H9 (cell line): ENCODE data around the gene GAREM2. TPM values are rescaled to one million over a fixed set of nuclear protein-coding genes. Genes with fewer than 3 reads are reported as not detected.

Experiments used
- DNase-seq: peaks from one replicate; pipeline ENCODE4 v3.0.0-alpha.2; 2017
- H2AFZ ChIP-seq: one replicate; pipeline ENCODE4 v1.6.1; 2013; ENCODE audit warnings: mild to moderate bottlenecking, low read length, control low read depth, moderate library complexity
- H2AK5ac ChIP-seq: 2 replicates; pipeline ENCODE4 v1.6.1; 2013; ENCODE audit warnings: low read length, control low read depth, mixed read lengths; ENCODE audit not compliant: insufficient read length
- H2BK120ac ChIP-seq: one replicate; pipeline ENCODE4 v1.6.1; 2013; ENCODE audit warnings: low read depth, mild to moderate bottlenecking, low read length, control low read depth, inconsistent platforms; ENCODE audit not compliant: poor library complexity, severe bottlenecking
- H2BK12ac ChIP-seq: 2 replicates; pipeline ENCODE4 v1.6.1; 2013; ENCODE audit warnings: low read length, control low read depth, mixed read lengths, low read depth; ENCODE audit not compliant: insufficient read length
- H2BK15ac ChIP-seq: 2 replicates; pipeline ENCODE4 v1.6.1; 2013; ENCODE audit warnings: low read depth, low read length, control low read depth
- H2BK20ac ChIP-seq: one replicate; pipeline ENCODE4 v1.6.1; 2013; ENCODE audit warnings: low read depth, mild to moderate bottlenecking, low read length, control low read depth, inconsistent platforms; ENCODE audit not compliant: poor library complexity, severe bottlenecking
- H2BK5ac ChIP-seq: 2 replicates; pipeline ENCODE4 v1.6.1; 2013; ENCODE audit warnings: low read length, control low read depth, mixed read lengths; ENCODE audit not compliant: insufficient read length
- H3K14ac ChIP-seq: 2 replicates; pipeline ENCODE4 v1.6.1; 2013; ENCODE audit warnings: low read length, control low read depth; ENCODE audit not compliant: insufficient read depth
- H3K18ac ChIP-seq: 2 replicates; pipeline ENCODE4 v1.6.1; 2013; ENCODE audit warnings: low read depth, mild to moderate bottlenecking, mixed read lengths, low read length, control low read depth; ENCODE audit not compliant: insufficient read length
- H3K23ac ChIP-seq: 2 replicates; pipeline ENCODE4 v1.6.1; 2013; ENCODE audit warnings: low read length, control low read depth, mixed read lengths, low read depth; ENCODE audit not compliant: insufficient read length
- H3K23me2 ChIP-seq: 2 replicates; pipeline ENCODE4 v1.6.1; 2013; ENCODE audit warnings: low read depth, mild to moderate bottlenecking, mixed read lengths, low read length, control low read depth; ENCODE audit not compliant: insufficient read length, poor library complexity, severe bottlenecking
- H3K27ac ChIP-seq: 2 replicates; pipeline ENCODE4 v1.5.1; 2013; ENCODE audit warnings: low read length, control low read depth, mixed read lengths, low read depth; ENCODE audit not compliant: insufficient read length
- H3K27me3 ChIP-seq: 2 replicates; pipeline ENCODE4 v1.6.1; 2013; ENCODE audit warnings: low read length, control low read depth, inconsistent platforms; ENCODE audit not compliant: insufficient read depth
- H3K4ac ChIP-seq: 2 replicates; pipeline ENCODE4 v1.6.1; 2013; ENCODE audit warnings: low read depth, mild to moderate bottlenecking, control low read depth, inconsistent platforms, low read length, moderate library complexity
- H3K4me1 ChIP-seq: 2 replicates; pipeline ENCODE4 v1.6.1; 2013; ENCODE audit warnings: low read length, control low read depth, inconsistent platforms; ENCODE audit not compliant: insufficient read depth
- H3K4me2 ChIP-seq: 2 replicates; pipeline ENCODE4 v1.6.1; 2013; ENCODE audit warnings: low read length, control low read depth, mixed read lengths; ENCODE audit not compliant: insufficient read length, insufficient read depth
- H3K56ac ChIP-seq: 2 replicates; pipeline ENCODE4 v1.6.1; 2013; ENCODE audit warnings: low read depth, mild to moderate bottlenecking, mixed read lengths, low read length, control low read depth; ENCODE audit not compliant: insufficient read length
- H3K79me1 ChIP-seq: 2 replicates; pipeline ENCODE4 v1.6.1; 2013; ENCODE audit warnings: low read depth, mild to moderate bottlenecking, moderate library complexity, low read length, control low read depth, inconsistent platforms; ENCODE audit not compliant: insufficient read depth, poor library complexity, severe bottlenecking
- H3K79me2 ChIP-seq: 2 replicates; pipeline ENCODE4 v1.6.1; 2013; ENCODE audit warnings: low read length, control low read depth, inconsistent platforms; ENCODE audit not compliant: insufficient read depth
- H3K9ac ChIP-seq: 2 replicates; pipeline ENCODE4 v1.6.1; 2013; ENCODE audit warnings: low read length, control low read depth, mixed read lengths; ENCODE audit not compliant: insufficient read length; ENCODE audit errors: extremely low read depth
- H3K9me3 ChIP-seq: one replicate; pipeline ENCODE4 v1.6.1; 2013; ENCODE audit warnings: low read depth, low read length, inconsistent platforms; ENCODE audit not compliant: control insufficient read depth
- H3T11ph ChIP-seq: one replicate; pipeline ENCODE4 v1.6.1; 2013; ENCODE audit warnings: mild to moderate bottlenecking, low read length, control low read depth, inconsistent platforms
- H4K20me1 ChIP-seq: one replicate; pipeline ENCODE4 v1.6.1; 2013; ENCODE audit not compliant: control insufficient read depth, insufficient read length, insufficient read depth
- H4K5ac ChIP-seq: 2 replicates; pipeline ENCODE4 v1.6.1; 2013; ENCODE audit warnings: low read depth, mild to moderate bottlenecking, mixed read lengths, low read length, control low read depth; ENCODE audit not compliant: insufficient read length
- H4K8ac ChIP-seq: replicated peaks from 2 replicates; pipeline ENCODE4 v1.6.1; 2013; ENCODE audit warnings: low read length, control low read depth, mixed read lengths, low read depth; ENCODE audit not compliant: insufficient read length
- H4K91ac ChIP-seq: 2 replicates; pipeline ENCODE4 v1.6.1; 2013; ENCODE audit warnings: low read depth, mild to moderate bottlenecking, moderate library complexity, mixed read lengths, low read length, control low read depth; ENCODE audit not compliant: insufficient read length
- H3K27ac Mint-ChIP-seq, 3 experiments: 2 replicates in 2 of 3; 3 replicates in 1 of 3; pipeline ENCODE4 v1.8.0; 2020 to 2021; ENCODE audit warnings: mixed read lengths in 3 of 3, mild to moderate bottlenecking in 1 of 3, moderate library complexity in 1 of 3
- H3K27me3 Mint-ChIP-seq: 2 replicates; pipeline ENCODE4 v1.8.0; 2021; ENCODE audit warnings: low read depth, mild to moderate bottlenecking, moderate library complexity, mixed read lengths
- H3K36me3 Mint-ChIP-seq, 3 experiments: 2 replicates in 2 of 3; 3 replicates in 1 of 3; pipeline ENCODE4 v1.8.0; 2020 to 2021; ENCODE audit warnings: low read depth in 3 of 3, mixed read lengths in 3 of 3; ENCODE audit not compliant: insufficient read depth in 1 of 3
- H3K4me1 Mint-ChIP-seq, 2 experiments: 2 replicates each; pipeline ENCODE4 v1.8.0; 2020; ENCODE audit warnings: mixed read lengths in 2 of 2
- H3K4me3 Mint-ChIP-seq, 2 experiments: 2 replicates in 1 of 2; 3 replicates in 1 of 2; pipeline ENCODE4 v1.8.0; 2020 to 2021; ENCODE audit warnings: mild to moderate bottlenecking in 2 of 2, mixed read lengths in 2 of 2, moderate library complexity in 1 of 2
- H3K9me3 Mint-ChIP-seq, 2 experiments: 2 replicates in 1 of 2; 3 replicates in 1 of 2; pipeline ENCODE4 v1.8.0; 2020; ENCODE audit warnings: mild to moderate bottlenecking in 2 of 2, mixed read lengths in 2 of 2, moderate library complexity in 1 of 2
- CTCF ChIP-seq: fragments of 200-600 bp; sonication (generic); conservative IDR thresholded peaks from 3 replicates; pipeline ENCODE4 v1.8.0; 2021; ENCODE audit warnings: antibody characterized with exemption, mild to moderate bottlenecking
- WGBS: extraction: QIAGEN DNeasy Blood & Tissue Kit; methylation state at CpG from one replicate; pipeline ENCODE4 v1.1.7; 2013; ENCODE audit warnings: missing lambda C conversion rate, low lambda C conversion rate, mixed read lengths; ENCODE audit not compliant: insufficient read length; ENCODE audit errors: extremely low coverage; 5-methylcytosine and 5-hydroxymethylcytosine counted together
- total RNA-seq: library from RNA; stranded (reverse); gene quantifications from 2 replicates; pipeline ENCODE4 v1.2.1, GENCODE V29; 2021

Gene GAREM2
- total RNA-seq, 1 experiment from 2014 or later = 14.4 TPM

DNA sequence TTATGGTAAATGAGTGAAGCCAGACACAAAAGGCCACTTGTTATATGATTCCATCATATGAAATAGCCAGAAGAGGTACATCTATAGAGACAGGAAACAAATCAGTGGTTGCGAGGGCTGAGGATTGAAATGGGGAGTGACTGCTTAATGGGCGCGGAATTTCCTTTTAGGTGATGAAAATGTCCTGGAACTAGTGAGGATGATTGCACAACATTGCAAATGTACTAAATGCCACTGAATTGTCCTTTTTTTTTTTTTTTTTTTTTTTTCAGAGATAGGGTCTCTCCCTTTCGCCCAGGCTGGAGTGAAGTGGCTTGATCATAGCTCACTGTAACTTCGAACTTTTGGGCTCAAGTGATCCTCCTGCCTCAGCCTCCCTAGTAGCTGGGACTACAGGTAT, 15.3 kb upstream of the GAREM2 start:
- Mint-ChIP-seq H3K27ac (no peak overlapping the region), H3K9me3 (peaks cover 4 to 5% of the 10 kb centered on the region in 2 experiments; a peak in 3 of 5 replicates), H3K36me3 (no peaks in the 10 kb centered on the region; a peak in 2 of 7 replicates), H3K27me3 (no peaks in the 10 kb centered on the region; the same call in none of the 2 replicates), H3K4me1 (no peaks in the 10 kb centered on the region), H3K4me3 (no peak overlapping the region)
- no peak for DNase-seq
- Histone ChIP-seq H3K4me2 (no peak overlapping the region), H3K9ac (no peak overlapping the region), H3T11ph (no peak overlapping the region), H4K5ac (no peak overlapping the region), H3K27ac (no peak overlapping the region), H2BK20ac (no peak overlapping the region), H3K18ac (no peak overlapping the region), H4K8ac (no peak overlapping the region), H2BK12ac (no peak overlapping the region), H3K9me3 (no peaks in the 10 kb centered on the region), H2BK15ac (no peak overlapping the region), H3K4me1 (no peaks in the 10 kb centered on the region), H3K23me2 (no peaks in the 10 kb centered on the region), H3K79me2 (no peaks in the 10 kb centered on the region), H4K91ac (no peak overlapping the region), H3K4ac (no peak overlapping the region), H3K27me3 (no peaks in the 10 kb centered on the region), H3K23ac (no peak overlapping the region), H3K79me1 (no peaks in the 10 kb centered on the region), H2AK5ac (no peak overlapping the region), H4K20me1 (no peaks in the 10 kb centered on the region), H2AFZ (no peak overlapping the region), H2BK120ac (no peak overlapping the region), H2BK5ac (no peak overlapping the region), H3K14ac (no peak overlapping the region), H3K56ac (no peak overlapping the region)
- WGBS = no CpG with 5 or more reads among the region's 5 CpGs
- TF ChIP-seq CTCF = no peak
